ENCODE measurements around the gene TFDP1. TPM values are rescaled to one million over a fixed set of nuclear protein-coding genes. Genes with fewer than 3 reads are reported as not detected.

The TFDP1 gene
- total RNA-seq, 1 experiment from 2014 or later = 31.4 TPM

DNA sequence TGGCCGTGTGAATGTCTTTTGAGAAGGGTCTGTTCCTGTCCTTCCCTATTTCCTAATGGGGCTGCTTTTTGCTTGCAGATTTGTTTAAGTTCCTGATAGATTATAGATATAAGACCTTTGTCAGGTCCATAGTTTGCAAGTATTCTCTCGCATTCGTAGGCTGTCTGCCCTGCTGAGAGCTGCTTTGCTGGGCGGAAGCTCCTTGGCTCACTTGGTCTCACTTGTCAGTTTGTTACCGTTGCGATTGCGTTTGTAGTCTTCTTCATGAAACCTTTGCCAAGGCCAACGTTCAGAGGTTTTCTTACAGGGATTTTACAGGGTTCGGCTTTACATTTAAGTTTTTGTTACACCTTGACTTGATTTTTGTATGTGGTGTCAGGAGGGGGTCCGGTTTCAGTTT, 44.0 kb upstream of the TFDP1 start:
- Mint-ChIP-seq H3K36me3 (ENCODE audit: insufficient read depth, unreplicated experiment) (peaks cover 5% of the 10 kb centered on the region), H3K4me3 (ENCODE audit: low read depth, unreplicated experiment) (no peak overlapping the region), H3K9me3 (ENCODE audit: low read depth, unreplicated experiment) (no peaks in the 10 kb centered on the region), H3K27me3 (ENCODE audit: unreplicated experiment) (no peaks in the 10 kb centered on the region), H3K27ac (ENCODE audit: unreplicated experiment) (no peak overlapping the region), H3K4me1 (ENCODE audit: low read depth, unreplicated experiment) (no peaks in the 10 kb centered on the region)
- BruUV-seq (replicated peaks) = no TSS peak
- intact Hi-C loops (cut with micrococcal nuclease; ENCODE audit: unreplicated experiment) = no loop called here
- no peak for DNase-seq
- TF ChIP-seq, protein P1, sequence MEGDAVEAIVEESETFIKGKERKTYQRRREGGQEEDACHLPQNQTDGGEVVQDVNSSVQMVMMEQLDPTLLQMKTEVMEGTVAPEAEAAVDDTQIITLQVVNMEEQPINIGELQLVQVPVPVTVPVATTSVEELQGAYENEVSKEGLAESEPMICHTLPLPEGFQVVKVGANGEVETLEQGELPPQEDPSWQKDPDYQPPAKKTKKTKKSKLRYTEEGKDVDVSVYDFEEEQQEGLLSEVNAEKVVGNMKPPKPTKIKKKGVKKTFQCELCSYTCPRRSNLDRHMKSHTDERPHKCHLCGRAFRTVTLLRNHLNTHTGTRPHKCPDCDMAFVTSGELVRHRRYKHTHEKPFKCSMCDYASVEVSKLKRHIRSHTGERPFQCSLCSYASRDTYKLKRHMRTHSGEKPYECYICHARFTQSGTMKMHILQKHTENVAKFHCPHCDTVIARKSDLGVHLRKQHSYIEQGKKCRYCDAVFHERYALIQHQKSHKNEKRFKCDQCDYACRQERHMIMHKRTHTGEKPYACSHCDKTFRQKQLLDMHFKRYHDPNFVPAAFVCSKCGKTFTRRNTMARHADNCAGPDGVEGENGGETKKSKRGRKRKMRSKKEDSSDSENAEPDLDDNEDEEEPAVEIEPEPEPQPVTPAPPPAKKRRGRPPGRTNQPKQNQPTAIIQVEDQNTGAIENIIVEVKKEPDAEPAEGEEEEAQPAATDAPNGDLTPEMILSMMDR (IDR thresholded peaks at IDR 0.05; ENCODE audit: unreplicated experiment) = no peak
- CTCF ChIA-PET = no interaction called here

DNA sequence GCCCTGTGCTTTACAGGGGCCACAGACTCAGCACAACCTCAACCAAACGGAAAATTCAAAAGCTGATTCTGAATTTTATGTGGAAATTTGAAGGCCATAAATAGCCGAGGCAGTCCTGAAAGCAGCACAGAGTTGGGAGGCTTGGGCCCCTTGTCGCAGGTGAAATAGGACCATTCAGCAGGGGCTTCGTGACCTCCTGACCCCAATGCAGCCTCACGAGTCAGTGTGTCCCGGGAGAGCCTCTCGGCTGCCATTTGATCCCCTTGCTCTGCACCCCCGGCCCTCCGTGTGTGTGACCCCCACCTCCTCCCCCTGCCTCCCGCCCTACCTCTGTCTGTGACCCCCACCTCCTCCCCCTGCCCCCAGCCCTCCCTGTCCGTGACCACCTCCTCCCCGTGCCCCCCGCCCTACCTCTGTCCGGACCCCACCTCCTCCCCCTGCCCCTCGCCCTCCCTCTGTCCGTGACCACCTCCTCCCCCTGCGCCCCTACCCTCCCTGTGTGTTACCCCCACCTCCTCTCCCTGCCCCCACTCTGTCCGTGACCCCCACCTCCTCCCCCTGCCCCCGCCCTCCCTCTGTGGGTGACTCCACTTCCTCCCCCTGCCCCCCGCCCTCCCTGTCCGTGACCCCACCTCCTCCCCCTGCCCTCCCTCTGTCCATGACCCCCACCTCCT, 41.7 kb upstream of the TFDP1 start:
- intact Hi-C loops (cut with micrococcal nuclease; ENCODE audit: unreplicated experiment) = no loop called here
- no peak overlapping the region for H3K27ac Mint-ChIP-seq (ENCODE audit: unreplicated experiment)
- H3K27me3 Mint-ChIP-seq (ENCODE audit: unreplicated experiment) = no peaks in the 10 kb centered on the region
- DNase-seq = no peak
- TF ChIP-seq, protein P1 (IDR thresholded peaks at IDR 0.05; ENCODE audit: unreplicated experiment) = no peak
- CTCF ChIA-PET = no interaction called here
- no peaks in the 10 kb centered on the region for H3K9me3 Mint-ChIP-seq (ENCODE audit: low read depth, unreplicated experiment)
- H3K4me3 Mint-ChIP-seq (ENCODE audit: low read depth, unreplicated experiment) = no peak overlapping the region
- no TSS peak for BruUV-seq (replicated peaks)
- no peaks in the 10 kb centered on the region for H3K4me1 Mint-ChIP-seq (ENCODE audit: low read depth, unreplicated experiment)
- H3K36me3 Mint-ChIP-seq (ENCODE audit: insufficient read depth, unreplicated experiment) = no peaks in the 10 kb centered on the region

DNA sequence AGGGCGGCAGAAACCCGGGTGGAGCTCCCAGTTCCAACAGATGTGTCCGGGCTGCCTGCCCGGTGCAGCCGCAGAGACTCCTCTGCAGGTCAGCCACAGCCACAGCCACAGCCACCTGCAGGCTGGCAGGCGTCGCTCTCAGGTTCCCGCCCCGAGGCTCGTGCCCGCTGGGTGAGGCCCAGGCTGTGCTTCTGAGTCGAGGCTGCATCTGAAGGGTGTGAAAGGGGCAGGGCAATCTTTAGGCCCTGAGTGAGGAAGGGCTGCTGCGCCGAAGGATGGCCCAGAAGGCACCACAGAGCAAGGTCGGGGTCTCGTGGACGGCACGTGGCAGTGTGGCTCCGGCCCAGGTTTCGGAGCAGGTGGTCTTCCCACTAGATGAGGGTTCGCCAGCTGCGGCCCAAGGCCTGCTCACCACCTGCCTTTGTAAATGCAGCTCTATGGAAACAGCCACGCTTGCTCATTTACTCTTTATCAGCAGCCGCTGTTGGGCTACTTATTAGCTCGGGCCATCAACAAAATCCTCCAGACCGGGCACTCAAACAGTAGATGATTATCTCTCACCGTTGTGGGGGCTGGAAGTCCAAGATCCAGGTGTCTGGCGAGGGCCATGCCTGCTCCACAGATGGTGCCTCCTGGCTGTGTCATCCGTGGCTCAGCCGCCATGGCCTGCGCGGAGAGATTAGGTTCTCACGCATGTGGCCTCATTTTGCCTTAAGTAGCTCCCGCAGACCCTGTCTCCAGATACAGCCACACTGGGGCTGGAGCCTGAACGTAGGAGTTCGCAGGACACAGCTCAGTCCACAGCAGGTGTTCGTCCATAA, 40.3 kb upstream of the TFDP1 start:
- BruUV-seq (replicated peaks) = no TSS peak
- CTCF ChIA-PET = no interaction called here
- Mint-ChIP-seq H3K4me1 (ENCODE audit: low read depth, unreplicated experiment) (no peaks in the 10 kb centered on the region), H3K9me3 (ENCODE audit: low read depth, unreplicated experiment) (no peaks in the 10 kb centered on the region), H3K27ac (ENCODE audit: unreplicated experiment) (no peak overlapping the region), H3K27me3 (ENCODE audit: unreplicated experiment) (no peaks in the 10 kb centered on the region), H3K4me3 (ENCODE audit: low read depth, unreplicated experiment) (no peak overlapping the region), H3K36me3 (ENCODE audit: insufficient read depth, unreplicated experiment) (no peaks in the 10 kb centered on the region)
- no peak for DNase-seq
- TF ChIP-seq, protein P1 (IDR thresholded peaks at IDR 0.05; ENCODE audit: unreplicated experiment) = no peak
- intact Hi-C loops (cut with micrococcal nuclease; ENCODE audit: unreplicated experiment) = no loop called here

DNA sequence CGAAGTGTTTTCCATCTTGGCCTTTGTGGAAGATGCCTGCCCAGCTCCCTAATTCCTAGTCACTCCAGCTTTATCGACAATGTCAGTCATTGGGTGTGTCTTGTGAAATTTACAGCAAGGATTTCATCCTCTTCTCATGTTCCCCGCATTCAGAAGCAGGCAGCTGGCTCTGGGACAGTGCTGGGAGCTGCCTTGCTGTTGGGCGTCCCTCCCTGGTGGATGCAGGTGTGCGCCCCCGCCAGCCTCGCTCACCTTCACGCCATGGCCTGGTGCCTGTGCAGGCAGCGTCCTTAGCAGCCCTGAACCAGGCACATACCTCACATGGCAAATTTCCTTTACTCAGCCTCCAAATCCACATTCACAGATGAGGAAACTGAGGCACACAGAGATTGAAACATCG, 39.7 kb upstream of the TFDP1 start:
- DNase-seq = no peak
- intact Hi-C loops (cut with micrococcal nuclease; ENCODE audit: unreplicated experiment) = no loop called here
- Mint-ChIP-seq H3K27me3 (ENCODE audit: unreplicated experiment) (no peaks in the 10 kb centered on the region), H3K36me3 (ENCODE audit: insufficient read depth, unreplicated experiment) (no peaks in the 10 kb centered on the region), H3K27ac (ENCODE audit: unreplicated experiment) (no peak overlapping the region), H3K9me3 (ENCODE audit: low read depth, unreplicated experiment) (no peaks in the 10 kb centered on the region), H3K4me1 (ENCODE audit: low read depth, unreplicated experiment) (no peaks in the 10 kb centered on the region), H3K4me3 (ENCODE audit: low read depth, unreplicated experiment) (no peak overlapping the region)
- CTCF ChIA-PET = no interaction called here
- TF ChIP-seq, protein P1 (IDR thresholded peaks at IDR 0.05; ENCODE audit: unreplicated experiment) = no peak
- no TSS peak for BruUV-seq (replicated peaks)

All from Calu3 (cell line).